PFSK-1 (cell line): ENCODE data around the gene FBXL12.

Source experiments
- POLR2AphosphoS5 ChIP-seq: IDR thresholded peaks from 2 replicates; pipeline ENCODE4 v1.6.1; 2012; ENCODE audit warnings: low read depth, mild to moderate bottlenecking, control low read depth, low read length, moderate library complexity
- TAF1 ChIP-seq: IDR thresholded peaks from 2 replicates; pipeline ENCODE4 v1.6.1; 2012; ENCODE audit warnings: low read length, control low read depth, borderline replicate concordance; ENCODE audit not compliant: insufficient read depth

DNA sequence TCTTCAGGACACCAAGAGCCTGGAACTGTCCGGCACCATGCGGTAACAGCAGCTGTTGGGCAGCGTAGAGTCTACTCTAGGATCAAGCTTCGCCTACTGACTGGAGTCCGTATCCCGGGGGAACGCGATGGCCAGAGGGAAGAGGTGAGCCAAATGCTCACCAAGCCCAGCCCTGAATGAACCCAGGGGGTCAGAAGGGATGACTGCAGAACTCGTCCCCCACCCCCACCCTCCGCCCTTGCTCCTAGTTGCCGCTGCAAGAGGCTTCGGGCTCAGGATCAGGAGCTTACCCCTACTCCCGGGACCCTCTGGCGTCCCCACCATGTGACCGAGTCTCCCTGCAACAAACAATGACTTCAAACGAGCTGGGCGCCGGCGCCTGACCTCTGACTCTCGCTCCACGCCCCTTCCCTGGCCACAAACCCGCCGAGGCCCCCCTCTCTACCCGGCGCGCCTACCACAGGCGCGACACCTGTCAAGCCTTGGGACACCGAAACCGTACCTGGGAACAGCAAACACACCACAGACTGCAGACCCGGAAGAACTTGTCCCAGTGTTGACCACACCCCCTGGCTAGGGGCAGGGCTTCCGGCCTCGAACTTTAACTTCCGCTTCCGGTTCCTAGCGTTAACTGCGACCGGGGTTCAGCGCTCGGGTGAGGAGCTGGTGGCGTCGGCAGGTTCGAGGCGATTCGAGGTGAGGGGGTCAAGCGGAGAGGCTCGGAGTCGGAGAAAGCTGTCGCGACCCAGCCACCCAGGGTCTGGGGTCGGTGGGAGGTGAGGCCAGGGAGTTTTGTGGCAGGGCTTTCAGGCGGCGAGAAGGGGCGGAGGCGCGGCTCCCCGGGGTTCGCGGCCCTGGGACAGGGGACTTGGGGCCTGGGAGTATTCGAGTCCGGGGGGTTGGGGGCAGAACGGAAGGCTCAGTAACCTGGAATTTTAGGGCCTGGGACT is 8.7 kb upstream of the FBXL12 start, which contains the start of gene UBL5:
- TF ChIP-seq TAF1 = peak; percentile 73; the same call in 1 of the 2 replicates
- peak; percentile 97 for TF ChIP-seq POLR2AphosphoS5
